Central memory CD4-positive, alpha-beta T cell (primary cell): ENCODE data around the gene OST4.
"Not testable (repeated sequence)": the region's sequence is repeated elsewhere in the genome, so short reads cannot be mapped to it uniquely, and the experiment has no call there.

Source experiments
- DNase-seq: peaks from one replicate; pipeline ENCODE4 v3.0.0; 2022

The OST4 gene

DNA sequence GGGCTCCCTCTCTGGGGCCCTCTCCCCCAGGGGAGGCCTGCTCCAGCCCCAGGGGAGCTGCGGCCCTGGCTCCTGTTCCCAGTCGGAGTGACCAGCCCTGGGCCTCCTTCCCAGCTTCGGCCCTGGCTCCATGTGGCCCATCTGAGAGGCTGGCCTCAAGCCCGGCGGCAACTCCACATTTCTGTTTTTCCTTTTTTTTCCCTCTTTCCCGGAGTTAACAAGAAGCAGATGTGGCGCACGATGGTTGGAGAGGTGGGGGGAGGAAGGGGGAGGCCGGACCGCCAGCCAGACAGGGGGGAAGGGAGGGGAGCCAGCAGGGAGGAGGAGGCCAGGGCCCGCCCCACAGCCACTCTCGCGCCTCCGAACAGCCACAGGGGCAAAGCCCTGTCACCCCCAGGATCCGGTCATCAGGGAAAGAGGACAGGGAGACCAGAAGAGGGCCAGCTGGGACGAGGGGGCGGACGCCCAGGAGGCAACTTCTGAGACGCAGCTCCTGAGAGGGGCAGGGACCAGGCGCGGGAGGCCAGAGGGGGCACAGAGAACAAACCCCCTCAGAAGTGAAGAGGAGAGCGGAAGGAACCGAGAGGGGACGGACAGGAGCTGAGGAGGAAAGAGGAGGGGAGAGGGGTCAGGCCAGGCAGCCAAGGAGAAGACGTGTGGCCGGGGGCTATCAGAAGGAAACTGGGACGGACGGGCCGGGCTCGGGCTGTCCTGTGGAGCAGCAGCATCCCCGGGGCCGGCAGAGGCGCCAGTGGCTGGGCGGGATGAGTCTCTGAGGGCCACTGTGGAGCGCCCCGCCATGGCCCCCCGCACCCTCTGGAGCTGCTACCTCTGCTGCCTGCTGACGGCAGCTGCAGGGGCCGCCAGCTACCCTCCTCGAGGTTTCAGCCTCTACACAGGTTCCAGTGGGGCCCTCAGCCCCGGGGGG is 7.1 kb upstream of the OST4 start, which contains the start of gene EMILIN1:
Gene EMILIN1, plus strand, starts transcription at position 349 of the 928 bp plus-strand sequence. Its CDS starts 451 bp downstream, at position 800.
- DNase-seq = no peak

DNA sequence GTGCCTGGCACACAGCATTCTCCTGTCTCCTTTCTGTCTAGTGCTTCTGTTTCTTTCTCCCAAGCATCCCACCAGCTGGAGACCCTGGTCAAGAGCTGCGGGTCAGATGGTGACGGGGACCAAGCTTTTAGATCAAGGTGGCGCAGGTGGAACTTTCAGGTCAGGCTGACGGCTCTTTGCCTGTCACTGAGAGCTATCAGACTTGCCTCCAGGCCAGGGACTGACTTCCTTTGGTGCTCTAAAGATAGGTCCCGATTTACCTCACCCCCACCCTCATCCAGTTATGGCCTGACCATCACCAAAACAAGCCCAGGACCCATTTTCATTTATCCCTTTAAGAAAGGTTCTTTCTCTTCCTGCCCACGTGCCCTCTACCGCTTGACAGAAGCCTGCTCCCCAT is 5.8 kb upstream of the OST4 start:
- no peak for DNase-seq

GRCh38 chr2:27076323-27076722 is 4.9 kb upstream of the OST4 start:
- DNase-seq = no peak

- DNase-seq = not testable (repeated sequence)
Observed at GRCh38 chr2:27075566-27075871, 4.1 kb upstream of the OST4 start.

DNA sequence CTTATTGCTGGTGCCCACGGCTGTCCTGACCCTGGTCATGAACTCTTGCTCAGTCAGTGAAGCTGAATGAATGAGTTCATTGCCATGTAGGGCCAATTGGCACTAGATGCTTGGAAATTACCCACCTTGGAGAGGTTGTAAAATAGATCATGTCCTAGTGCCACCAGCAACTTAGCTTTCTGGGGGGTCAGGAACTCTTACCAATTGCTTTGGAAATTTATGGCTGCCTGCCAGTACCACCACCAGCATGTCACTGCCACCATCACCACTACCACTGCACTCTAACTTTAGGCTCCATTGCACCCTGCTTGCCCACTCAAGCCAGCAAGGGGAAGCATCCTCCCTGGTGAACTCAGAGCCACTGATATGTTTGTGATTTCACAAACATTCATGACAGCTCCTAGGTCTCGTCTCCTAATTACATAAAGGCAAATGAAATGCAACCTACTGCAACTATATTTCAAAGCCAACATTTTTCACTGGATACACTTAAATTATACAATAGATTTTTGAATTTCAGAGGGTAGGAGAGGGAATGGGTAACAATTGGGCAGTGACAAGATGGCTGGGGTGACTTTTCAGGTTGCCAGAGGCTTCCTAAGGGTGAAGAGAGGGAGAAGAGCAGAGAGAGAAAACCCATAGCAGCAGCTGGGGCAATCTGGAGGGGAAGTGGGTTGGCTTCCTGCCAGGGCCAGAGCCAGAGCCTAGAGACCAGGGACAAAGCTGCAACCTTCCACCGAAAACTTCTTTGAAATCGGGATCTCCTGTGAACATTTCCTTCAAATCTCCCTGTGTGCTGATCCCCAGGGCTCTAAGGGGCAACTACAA is 3.5 kb upstream of the OST4 start:
- peak; percentile 57 for DNase-seq

GRCh38 chr2:27073782-27074181 is 2.3 kb upstream of the OST4 start:
- DNase-seq = no peak

DNA sequence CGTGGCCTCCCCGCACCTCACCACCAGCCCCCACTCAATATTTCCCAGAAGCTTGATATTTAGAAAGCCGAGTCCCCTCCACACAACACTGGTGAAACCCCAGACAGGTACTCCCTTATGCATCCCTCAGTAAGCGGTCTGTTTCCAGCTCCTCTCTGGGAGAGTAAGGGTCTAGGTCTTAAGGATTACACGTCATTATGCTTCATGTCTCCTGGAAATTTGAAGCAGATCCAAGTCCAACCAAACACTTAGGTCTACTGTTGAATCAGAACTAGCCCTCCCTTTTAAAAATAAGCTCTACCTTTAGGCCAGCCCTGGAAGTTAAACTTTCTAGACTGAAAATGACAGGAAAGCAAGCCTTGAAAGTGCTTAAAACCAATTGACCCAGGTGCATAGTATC is 1.5 kb upstream of the OST4 start:
- DNase-seq = no peak

GRCh38 chr2:27071990-27072830 is 756 bp upstream of the OST4 start:
- DNase-seq = no peak

DNA sequence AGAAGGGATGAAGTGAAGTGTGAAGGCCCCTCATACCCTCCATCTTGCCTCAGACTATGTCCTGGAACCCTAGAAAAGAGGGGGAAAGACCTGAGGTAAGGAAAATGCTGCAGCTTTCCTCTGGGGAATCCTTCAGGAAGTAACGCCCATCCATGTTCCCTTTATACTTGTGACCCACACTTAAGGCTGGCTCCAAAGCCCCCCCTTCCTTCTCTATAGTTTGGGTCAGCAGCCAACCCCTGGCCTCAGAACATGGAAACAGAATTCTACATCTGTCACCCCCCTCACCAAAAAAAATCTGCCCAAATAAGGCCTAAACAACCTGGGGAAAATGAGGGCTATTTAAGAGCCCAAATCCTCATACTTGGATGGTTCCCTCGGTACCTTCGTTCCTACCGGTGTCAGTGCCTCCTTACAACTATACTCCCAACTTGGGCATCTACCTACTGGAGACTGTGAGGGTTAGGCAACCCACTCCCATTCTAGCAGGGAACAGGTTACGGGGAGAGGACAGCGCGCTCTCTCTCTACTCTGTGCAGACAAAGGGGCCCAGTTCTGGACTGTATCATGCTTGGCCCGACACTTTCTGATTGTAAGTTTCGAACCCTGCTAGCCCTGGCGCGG is 689 bp downstream of the OST4 start:
- DNase-seq = no peak

DNA sequence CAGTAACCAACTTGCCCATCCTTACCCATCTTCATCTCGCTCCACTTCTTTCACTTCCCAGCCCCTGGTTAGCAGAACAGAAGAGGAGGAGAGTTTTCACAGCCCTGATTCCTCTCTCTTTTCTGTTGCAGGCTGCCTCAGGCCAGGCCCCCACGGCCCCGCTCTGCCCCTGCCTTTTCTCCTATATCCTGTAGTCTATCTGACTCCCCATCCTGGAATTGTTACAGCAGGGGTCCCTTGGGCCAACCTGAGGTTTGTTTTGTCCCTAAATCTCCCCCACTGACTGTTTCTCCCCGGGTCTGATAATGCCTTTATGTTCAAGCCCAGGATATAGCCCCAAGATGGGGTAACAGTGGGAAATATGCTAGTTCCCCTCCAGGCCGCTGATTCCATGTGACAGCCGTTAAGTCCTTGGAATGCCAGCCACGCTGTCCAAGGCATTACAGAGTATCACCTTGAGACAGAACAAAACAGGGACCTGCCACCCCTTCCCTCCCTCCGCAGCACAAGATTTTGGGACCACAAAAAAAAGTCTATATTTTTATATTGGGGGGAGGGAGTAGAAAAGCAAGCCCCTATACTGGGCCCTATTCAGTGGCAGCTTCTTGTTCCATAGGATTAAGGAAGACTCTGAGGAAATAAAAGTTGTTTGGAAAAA is 1.4 kb downstream of the OST4 start:
- no peak for DNase-seq

DNA sequence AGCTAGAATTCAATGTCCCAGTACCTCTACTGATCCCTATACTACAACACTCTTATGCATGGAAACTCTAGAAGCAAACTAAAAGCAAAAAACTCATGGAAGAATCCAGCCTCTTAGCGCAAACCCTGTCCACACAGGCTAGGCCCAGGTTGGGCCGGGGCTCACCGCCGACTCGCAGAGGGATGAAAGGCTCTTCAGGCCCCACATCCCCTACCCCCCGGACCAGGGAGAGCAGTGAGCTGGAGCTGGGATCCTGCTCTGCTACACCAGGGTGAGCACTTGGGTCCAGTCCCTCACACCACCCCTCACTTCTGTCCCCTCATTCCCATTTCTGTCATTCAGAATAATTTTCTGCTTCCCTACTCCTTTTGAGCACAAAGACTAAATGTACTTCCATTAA is 2.0 kb downstream of the OST4 start:
- no peak for DNase-seq

DNA sequence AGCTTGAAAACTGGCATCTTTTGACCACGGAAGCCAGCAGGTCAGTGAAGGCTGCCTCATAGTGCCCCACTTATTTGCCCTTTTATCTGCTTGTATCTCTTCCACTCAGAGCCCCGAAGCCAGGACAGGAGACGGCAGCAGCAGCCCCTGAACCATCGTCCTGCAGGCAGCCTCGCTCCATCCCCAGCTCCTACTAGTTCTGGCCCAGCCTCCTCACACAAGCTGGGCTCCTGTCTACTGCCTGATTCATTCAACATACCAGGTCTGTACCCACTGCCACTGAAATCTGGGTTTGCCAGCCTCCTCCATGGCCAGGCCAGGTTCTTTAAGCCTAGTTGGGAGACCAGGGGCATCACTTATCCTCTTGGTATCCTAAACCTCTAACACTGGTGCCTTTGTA is 4.1 kb downstream of the OST4 start:
- no peak for DNase-seq

- no peak for DNase-seq
Observed at GRCh38 chr2:27065128-27065527, 6.3 kb downstream of the OST4 start.

DNA sequence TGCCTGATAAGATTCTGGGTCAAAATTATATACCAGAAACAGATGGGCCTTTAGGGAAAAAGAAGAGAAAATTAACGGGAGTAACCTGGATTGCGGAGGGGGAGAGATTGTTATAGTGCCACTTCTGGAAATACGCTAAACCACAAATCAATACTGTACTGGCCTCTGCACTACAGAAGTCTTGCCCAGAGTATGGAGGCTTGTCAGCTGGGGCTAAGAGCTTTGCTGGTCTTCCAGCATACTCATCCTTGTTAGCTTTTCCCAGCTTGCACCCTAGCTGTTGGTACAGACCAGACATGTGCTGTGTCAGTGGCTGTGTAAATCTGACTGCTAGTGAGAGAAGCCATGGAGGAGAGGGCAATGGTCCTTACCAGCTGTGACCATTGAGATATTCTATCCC is 11.1 kb downstream of the OST4 start:
- no peak for DNase-seq

DNA sequence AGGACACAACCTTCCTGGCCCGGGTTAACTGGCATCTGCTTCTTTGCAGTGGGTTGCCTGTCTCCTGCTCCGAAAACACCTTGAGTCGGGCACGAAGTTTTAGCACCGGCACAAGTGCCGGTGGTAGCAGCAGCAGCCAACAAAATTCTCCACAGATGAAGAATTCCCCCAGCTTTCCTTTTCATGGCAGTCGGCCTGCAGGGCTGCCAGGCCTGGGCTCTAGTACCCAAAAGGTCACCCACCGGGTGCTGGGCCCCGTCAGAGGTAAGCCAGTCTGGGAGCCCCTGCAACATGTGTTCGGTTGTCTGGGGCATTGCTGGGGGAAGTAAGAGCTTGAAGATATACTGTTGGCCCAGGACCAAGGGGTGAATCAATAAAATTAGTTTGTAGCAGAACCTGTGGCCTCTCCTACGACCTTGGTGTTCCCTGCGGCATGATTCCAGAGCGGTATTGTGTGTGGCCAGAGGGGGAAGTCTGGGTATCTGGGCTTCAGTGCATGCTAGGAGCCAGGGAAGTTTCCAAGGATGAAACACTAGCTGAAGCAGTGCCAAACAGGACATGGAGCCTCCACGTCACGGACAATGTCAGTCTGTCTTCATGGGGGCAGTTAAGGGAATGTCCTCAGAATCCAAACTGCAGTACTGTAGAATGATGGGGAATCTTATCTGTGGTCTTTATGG is 12.2 kb downstream of the OST4 start:
- no peak for DNase-seq

DNA sequence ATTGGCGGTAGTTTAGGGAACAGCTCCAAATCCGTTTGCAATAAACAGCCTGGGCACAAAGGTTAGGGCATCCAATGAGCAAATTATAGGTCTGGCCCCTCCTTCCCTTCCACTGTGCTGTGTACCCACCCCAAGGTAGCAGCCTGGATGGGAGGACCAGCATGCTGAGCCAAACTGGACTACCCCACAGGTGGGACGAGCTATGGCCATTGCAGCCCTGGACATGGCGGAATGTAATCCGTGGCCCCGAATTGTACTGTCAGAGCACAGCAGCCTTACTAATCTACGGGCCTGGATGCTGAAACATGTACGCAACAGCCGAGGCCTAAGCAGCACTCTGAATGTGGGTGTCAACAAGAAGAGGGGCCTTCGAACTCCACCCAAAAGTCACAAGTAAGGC is 13.2 kb downstream of the OST4 start:
- DNase-seq = no peak

GRCh38 chr2:27057184-27057583 is 14.3 kb downstream of the OST4 start:
- no peak for DNase-seq

DNA sequence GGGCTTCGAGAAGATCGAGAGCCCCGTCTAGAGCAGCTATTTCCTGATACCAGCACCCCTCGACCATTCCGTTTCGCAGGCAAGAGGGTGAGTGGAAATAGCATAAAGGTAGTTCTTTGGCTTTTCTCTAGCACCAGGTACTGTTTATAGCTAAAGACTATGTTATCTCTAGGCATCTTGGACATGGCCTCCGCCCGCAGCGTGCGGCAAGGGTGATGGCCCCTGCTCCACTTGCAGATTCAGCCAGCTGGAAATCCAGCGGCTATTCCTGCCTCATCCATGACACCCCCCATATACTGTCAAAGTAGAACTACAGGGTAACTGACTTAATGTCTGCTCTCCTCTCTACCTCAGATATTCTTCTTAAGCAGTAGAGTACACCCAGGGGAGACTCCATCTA is 16.7 kb downstream of the OST4 start:
- no peak for DNase-seq

GRCh38 chr2:27053776-27054175 is 17.7 kb downstream of the OST4 start:
- no peak for DNase-seq

GRCh38 chr2:27053321-27053720 is 18.1 kb downstream of the OST4 start:
- no peak for DNase-seq

- DNase-seq = no peak
Observed at GRCh38 chr2:27051902-27052645, 19.4 kb downstream of the OST4 start.
